NK-92 (cell line): ENCODE results near the gene ASTN2.

Source experiments
- DNase-seq: peaks from one replicate; lab custom pipeline; 2025; ENCODE audit not compliant: unreplicated experiment; lab: John Stamatoyannopoulos, UW

The ASTN2 gene

GRCh38 chr9:116550696-116551436, 864.0 kb downstream of the ASTN2 start:
- no peak for DNase-seq

- no peak for DNase-seq
These were observed 864.8 kb downstream of the ASTN2 start for GRCh38 chr9:116549786-116550660.

GRCh38 chr9:116549061-116549664, 865.7 kb downstream of the ASTN2 start:
- DNase-seq, result no peak

GRCh38 chr9:116547729-116548426, 867.0 kb downstream of the ASTN2 start:
- DNase-seq, result no peak

GRCh38 chr9:116546711-116547581, 867.9 kb downstream of the ASTN2 start:
- no peak for DNase-seq

GRCh38 chr9:116544896-116545295, 870.0 kb downstream of the ASTN2 start:
- DNase-seq, result no peak

GRCh38 chr9:116543731-116544400, 871.0 kb downstream of the ASTN2 start:
- DNase-seq, result no peak

- DNase-seq, result no peak
These were observed 873.5 kb downstream of the ASTN2 start for GRCh38 chr9:116541402-116541801.

- no peak for DNase-seq
These were observed 875.3 kb downstream of the ASTN2 start for GRCh38 chr9:116539549-116539948.

GRCh38 chr9:116525611-116526010, 889.2 kb downstream of the ASTN2 start:
- DNase-seq, result no peak

- no peak for DNase-seq
These were observed 889.9 kb downstream of the ASTN2 start for GRCh38 chr9:116524778-116525470.

GRCh38 chr9:116520218-116520617, 894.6 kb downstream of the ASTN2 start:
- DNase-seq, result no peak

GRCh38 chr9:116516456-116516855, 898.4 kb downstream of the ASTN2 start:
- no peak for DNase-seq

GRCh38 chr9:116515541-116515940, 899.3 kb downstream of the ASTN2 start:
- DNase-seq, result no peak

GRCh38 chr9:116506685-116507084, 908.2 kb downstream of the ASTN2 start:
- DNase-seq, result no peak

- DNase-seq, result no peak
These were observed 909.9 kb downstream of the ASTN2 start for GRCh38 chr9:116504893-116505480.

- no peak for DNase-seq
These were observed 910.8 kb downstream of the ASTN2 start for GRCh38 chr9:116504081-116504480.

- no peak for DNase-seq
These were observed 912.1 kb downstream of the ASTN2 start for GRCh38 chr9:116502746-116503145.

- no peak for DNase-seq
These were observed 913.0 kb downstream of the ASTN2 start for GRCh38 chr9:116501871-116502270.
